HepG2 (cell line): ENCODE results near the gene ZFP69B. TPM values are rescaled to one million over a fixed set of nuclear protein-coding genes. Genes with fewer than 3 reads are reported as not detected.

ENCODE experiments used
- DNMT3B ChIP-seq: conservative IDR thresholded peaks from 2 replicates; pipeline ENCODE4 v1.6.1; 2016; ENCODE audit warnings: missing biosample characterization, control low read depth
- GTF2F1 ChIP-seq: fragments of 150-350 bp; IDR thresholded peaks from 2 replicates; pipeline ENCODE4 v1.6.1; 2014; ENCODE audit warnings: low read length
- NKX3-1 ChIP-seq: sonication (generic); formaldehyde crosslinking; IDR thresholded peaks from 2 replicates; pipeline ENCODE4 v1.5.0; 2020; ENCODE audit warnings: missing genetic modification reagents
- RARA ChIP-seq: IDR thresholded peaks from 2 replicates; pipeline ENCODE4 v1.6.1; 2016; ENCODE audit warnings: missing genetic modification reagents, missing compliant biosample characterization
- REPIN1 ChIP-seq: sonication (generic); formaldehyde crosslinking; IDR thresholded peaks from 2 replicates; pipeline ENCODE4 v1.8.0; 2022; ENCODE audit warnings: missing genetic modification reagents, low read depth, mild to moderate bottlenecking, borderline replicate concordance
- STAT5B ChIP-seq: sonication (generic); formaldehyde crosslinking; IDR thresholded peaks from 2 replicates; pipeline ENCODE4 v1.4.0; 2020; ENCODE audit warnings: missing genetic modification reagents
- polyA plus RNA-seq, 8 experiments: library from polyadenylated mRNA; depleted of rRNA in 3 of 8; stranded (reverse) in 7 of 8; unstranded in 1 of 8; fragments of >200 nt; fragmentation: Illumina TruSeq in 4 of 8; extraction: Trizol in 4 of 8; gene quantifications; 2 replicates each; pipeline versions ENCODE4 v1.2.1 to v1.2.3, GENCODE V29; 2011 to 2016; ENCODE audit warnings: low read depth in 4 of 8, missing spikeins in 1 of 8, mixed read lengths in 1 of 8; ENCODE audit not compliant: insufficient read depth in 1 of 8
- total RNA-seq, 5 experiments: library from RNA; depleted of rRNA; stranded (reverse); fragments of >200 nt; fragmentation: Illumina TruSeq; extraction: Trizol; gene quantifications; 2 replicates each; pipeline ENCODE4 v1.2.3, GENCODE V29; 2016; ENCODE audit warnings: low read depth in 1 of 5
- TF ChIP-seq, protein P1 (sequence below): sonication (generic); formaldehyde crosslinking; IDR thresholded peaks from 2 replicates; pipeline ENCODE4 v1.5.0; 2020; ENCODE audit warnings: mild to moderate bottlenecking, missing genetic modification reagents, borderline replicate concordance

Gene ZFP69B
- total and polyA plus RNA-seq, 2 of the 13 experiments (the other 11 are each of a cell fraction or from before 2014, with no cell fraction given), result 4.6 to 7.7 TPM

DNA sequence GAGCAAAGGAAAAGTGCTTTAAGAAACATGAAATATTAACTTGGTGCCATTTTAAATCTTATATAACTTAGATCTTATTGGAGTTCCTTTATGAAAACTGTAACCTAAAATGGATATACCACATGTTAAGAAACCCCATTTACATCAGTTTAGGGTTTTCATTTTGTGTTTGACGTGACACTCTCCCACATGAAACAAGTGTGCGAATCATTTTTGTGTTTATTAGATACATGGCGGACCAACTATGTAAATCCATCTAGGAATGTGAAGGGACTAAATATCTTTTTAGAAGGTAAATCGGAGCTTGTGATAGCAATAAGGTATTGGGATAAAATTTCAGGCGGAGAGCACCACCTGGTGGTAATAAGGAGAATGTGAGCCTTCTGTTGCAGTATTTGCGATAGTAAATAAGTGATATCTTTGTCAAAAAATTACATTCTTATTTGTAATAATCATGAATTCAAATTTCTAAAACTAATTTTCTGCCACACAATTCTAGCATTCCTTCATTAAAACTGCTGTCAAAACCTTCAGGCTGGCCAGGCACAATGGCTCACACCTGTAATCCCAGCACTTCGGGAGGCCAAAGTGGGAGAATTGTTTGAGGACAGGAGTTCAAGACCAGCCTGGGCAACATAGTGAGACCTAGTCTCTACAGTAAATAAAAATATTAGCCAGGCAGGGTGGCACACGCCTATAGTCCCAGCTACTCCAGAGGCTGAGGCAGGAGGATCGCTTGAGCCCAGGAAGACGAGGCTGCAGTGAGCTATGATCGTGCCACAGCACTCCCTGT is 45.4 kb upstream of the ZFP69B start (continued):
- TF ChIP-seq REPIN1 (peak; percentile 35; the same call in 1 of the 2 replicates), NKX3-1 (no peak), GTF2F1 (no peak), RARA (CRISPR knock-in tag) (no peak), STAT5B (CRISPR knock-in tag) (no peak), DNMT3B (CRISPR knock-in tag) (no peak; the same call in 1 of the 2 replicates)
- TF ChIP-seq, protein P1, sequence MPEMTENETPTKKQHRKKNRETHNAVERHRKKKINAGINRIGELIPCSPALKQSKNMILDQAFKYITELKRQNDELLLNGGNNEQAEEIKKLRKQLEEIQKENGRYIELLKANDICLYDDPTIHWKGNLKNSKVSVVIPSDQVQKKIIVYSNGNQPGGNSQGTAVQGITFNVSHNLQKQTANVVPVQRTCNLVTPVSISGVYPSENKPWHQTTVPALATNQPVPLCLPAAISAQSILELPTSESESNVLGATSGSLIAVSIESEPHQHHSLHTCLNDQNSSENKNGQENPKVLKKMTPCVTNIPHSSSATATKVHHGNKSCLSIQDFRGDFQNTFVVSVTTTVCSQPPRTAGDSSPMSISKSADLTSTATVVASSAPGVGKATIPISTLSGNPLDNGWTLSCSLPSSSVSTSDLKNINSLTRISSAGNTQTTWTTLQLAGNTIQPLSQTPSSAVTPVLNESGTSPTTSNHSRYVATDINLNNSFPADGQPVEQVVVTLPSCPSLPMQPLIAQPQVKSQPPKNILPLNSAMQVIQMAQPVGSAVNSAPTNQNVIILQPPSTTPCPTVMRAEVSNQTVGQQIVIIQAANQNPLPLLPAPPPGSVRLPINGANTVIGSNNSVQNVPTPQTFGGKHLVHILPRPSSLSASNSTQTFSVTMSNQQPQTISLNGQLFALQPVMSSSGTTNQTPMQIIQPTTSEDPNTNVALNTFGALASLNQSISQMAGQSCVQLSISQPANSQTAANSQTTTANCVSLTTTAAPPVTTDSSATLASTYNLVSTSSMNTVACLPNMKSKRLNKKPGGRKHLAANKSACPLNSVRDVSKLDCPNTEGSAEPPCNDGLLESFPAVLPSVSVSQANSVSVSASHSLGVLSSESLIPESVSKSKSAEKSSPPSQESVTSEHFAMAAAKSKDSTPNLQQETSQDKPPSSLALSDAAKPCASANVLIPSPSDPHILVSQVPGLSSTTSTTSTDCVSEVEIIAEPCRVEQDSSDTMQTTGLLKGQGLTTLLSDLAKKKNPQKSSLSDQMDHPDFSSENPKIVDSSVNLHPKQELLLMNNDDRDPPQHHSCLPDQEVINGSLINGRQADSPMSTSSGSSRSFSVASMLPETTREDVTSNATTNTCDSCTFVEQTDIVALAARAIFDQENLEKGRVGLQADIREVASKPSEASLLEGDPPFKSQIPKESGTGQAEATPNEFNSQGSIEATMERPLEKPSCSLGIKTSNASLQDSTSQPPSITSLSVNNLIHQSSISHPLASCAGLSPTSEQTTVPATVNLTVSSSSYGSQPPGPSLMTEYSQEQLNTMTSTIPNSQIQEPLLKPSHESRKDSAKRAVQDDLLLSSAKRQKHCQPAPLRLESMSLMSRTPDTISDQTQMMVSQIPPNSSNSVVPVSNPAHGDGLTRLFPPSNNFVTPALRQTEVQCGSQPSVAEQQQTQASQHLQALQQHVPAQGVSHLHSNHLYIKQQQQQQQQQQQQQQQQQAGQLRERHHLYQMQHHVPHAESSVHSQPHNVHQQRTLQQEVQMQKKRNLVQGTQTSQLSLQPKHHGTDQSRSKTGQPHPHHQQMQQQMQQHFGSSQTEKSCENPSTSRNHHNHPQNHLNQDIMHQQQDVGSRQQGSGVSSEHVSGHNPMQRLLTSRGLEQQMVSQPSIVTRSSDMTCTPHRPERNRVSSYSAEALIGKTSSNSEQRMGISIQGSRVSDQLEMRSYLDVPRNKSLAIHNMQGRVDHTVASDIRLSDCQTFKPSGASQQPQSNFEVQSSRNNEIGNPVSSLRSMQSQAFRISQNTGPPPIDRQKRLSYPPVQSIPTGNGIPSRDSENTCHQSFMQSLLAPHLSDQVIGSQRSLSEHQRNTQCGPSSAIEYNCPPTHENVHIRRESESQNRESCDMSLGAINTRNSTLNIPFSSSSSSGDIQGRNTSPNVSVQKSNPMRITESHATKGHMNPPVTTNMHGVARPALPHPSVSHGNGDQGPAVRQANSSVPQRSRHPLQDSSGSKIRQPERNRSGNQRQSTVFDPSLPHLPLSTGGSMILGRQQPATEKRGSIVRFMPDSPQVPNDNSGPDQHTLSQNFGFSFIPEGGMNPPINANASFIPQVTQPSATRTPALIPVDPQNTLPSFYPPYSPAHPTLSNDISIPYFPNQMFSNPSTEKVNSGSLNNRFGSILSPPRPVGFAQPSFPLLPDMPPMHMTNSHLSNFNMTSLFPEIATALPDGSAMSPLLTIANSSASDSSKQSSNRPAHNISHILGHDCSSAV (CRISPR knock-in tag), result no peak
